SU-DHL-6 (cell line): ENCODE data around the gene CCN6.

ENCODE experiments used
- H2AFZ ChIP-seq: fragments of 200-600 bp; sonication (generic); 2 replicates; pipeline ENCODE4 v1.6.1; 2014; ENCODE audit warnings: low read depth, mild to moderate bottlenecking, moderate library complexity, mixed read lengths, antibody characterized with exemption, low read length; ENCODE audit not compliant: severe bottlenecking
- H3F3A ChIP-seq: fragments of 200-600 bp; shearing (Covaris generic); 2 replicates; pipeline ENCODE4 v1.6.0; 2016; ENCODE audit warnings: antibody characterized with exemption, mild to moderate bottlenecking; ENCODE audit not compliant: insufficient read depth
- H3K27ac ChIP-seq: fragments of 200-600 bp; sonication (generic); 2 replicates; pipeline ENCODE4 v1.5.1; 2016; ENCODE audit warnings: low read depth, mild to moderate bottlenecking, low read length, moderate library complexity, mixed read lengths
- H3K27me3 ChIP-seq: fragments of 200-600 bp; sonication (generic), shearing (Covaris generic); 2 replicates; pipeline ENCODE4 v1.6.0; 2014; ENCODE audit warnings: mild to moderate bottlenecking, low read length
- H3K36me3 ChIP-seq: fragments of 200-600 bp; sonication (generic); 2 replicates; pipeline ENCODE4 v1.6.1; 2014; ENCODE audit warnings: mild to moderate bottlenecking, low read length, mixed read lengths
- H3K4me2 ChIP-seq: fragments of 300-600, 200-600 bp; shearing (Covaris generic), sonication (generic); 2 replicates; pipeline ENCODE4 v1.6.0; 2014; ENCODE audit warnings: low read length, low read depth, mild to moderate bottlenecking; ENCODE audit not compliant: poor library complexity, severe bottlenecking
- H3K4me3 ChIP-seq: fragments of 200-600 bp; sonication (generic); 2 replicates; pipeline ENCODE4 v1.5.1; 2014; ENCODE audit warnings: antibody characterized with exemption, low read length, mild to moderate bottlenecking, mixed read lengths; ENCODE audit not compliant: insufficient read depth, poor library complexity, severe bottlenecking
- H3K79me2 ChIP-seq: fragments of 200-600 bp; sonication (generic); 2 replicates; pipeline ENCODE4 v1.6.1; 2014; ENCODE audit warnings: mild to moderate bottlenecking, low read length, moderate library complexity; ENCODE audit not compliant: insufficient read depth
- H3K9ac ChIP-seq: fragments of 200-600 bp; sonication (generic); 2 replicates; pipeline ENCODE4 v1.7.0; 2014; ENCODE audit warnings: mild to moderate bottlenecking, low read length
- H3K9me2 ChIP-seq: fragments of 200-600 bp; sonication (generic); replicated peaks from 2 replicates; pipeline ENCODE4 v1.6.1; 2014; ENCODE audit warnings: low read length; ENCODE audit not compliant: insufficient read depth
- H3K9me3 ChIP-seq: fragments of 200-600 bp; sonication (generic); 2 replicates; pipeline ENCODE4 v1.6.1; 2014; ENCODE audit warnings: low read length, mixed read lengths; ENCODE audit not compliant: insufficient read depth
- H4K20me1 ChIP-seq: fragments of 200-600 bp; sonication (generic); 2 replicates; pipeline ENCODE4 v1.6.1; 2014; ENCODE audit warnings: low read depth, mild to moderate bottlenecking, antibody characterized with exemption, low read length, moderate library complexity, mixed read lengths
- CTCF ChIP-seq: fragments of 200-600 bp; sonication (generic); IDR thresholded peaks from one replicate; pipeline ENCODE4 v1.5.1; 2017; ENCODE audit warnings: antibody characterized with exemption, mild to moderate bottlenecking, low read length, moderate library complexity; ENCODE audit not compliant: insufficient read depth, poor library complexity, severe bottlenecking
- EZH2phosphoT487 ChIP-seq: fragments of 200-600 bp; sonication (generic), shearing (Covaris generic); conservative IDR thresholded peaks from 2 replicates; pipeline ENCODE4 v1.6.1; 2018; ENCODE audit warnings: mild to moderate bottlenecking, antibody characterized with exemption, low read length, moderate library complexity, mixed read lengths

The CCN6 gene

GRCh38 chr6:112037783-112038216, 16.1 kb upstream of the CCN6 start:
- TF ChIP-seq CTCF = no peak
- TF ChIP-seq EZH2phosphoT487 = no peak
- no peaks in the 10 kb centered on the region for H3K9me3 ChIP-seq
- H3F3A ChIP-seq = no peaks in the 10 kb centered on the region
- H3K4me2 ChIP-seq = no peak overlapping the region
- H3K9me2 ChIP-seq = no peaks in the 10 kb centered on the region
- H3K9ac ChIP-seq = no peak overlapping the region
- no peak overlapping the region for H3K4me3 ChIP-seq
- H3K36me3 ChIP-seq = no peaks in the 10 kb centered on the region
- no peaks in the 10 kb centered on the region for H3K27me3 ChIP-seq
- no peaks in the 10 kb centered on the region for H4K20me1 ChIP-seq
- H3K79me2 ChIP-seq = no peaks in the 10 kb centered on the region
- H3K27ac ChIP-seq = no peak overlapping the region
- H2AFZ ChIP-seq = no peak overlapping the region

- H3K9ac ChIP-seq = no peak overlapping the region
- no peaks in the 10 kb centered on the region for H3K79me2 ChIP-seq
- no peak overlapping the region for H3K27ac ChIP-seq
- no peaks in the 10 kb centered on the region for H3F3A ChIP-seq
- no peak overlapping the region for H3K4me3 ChIP-seq
- no peak overlapping the region for H2AFZ ChIP-seq
- no peaks in the 10 kb centered on the region for H4K20me1 ChIP-seq
- H3K36me3 ChIP-seq = no peaks in the 10 kb centered on the region
- H3K27me3 ChIP-seq = no peaks in the 10 kb centered on the region
- no peak overlapping the region for H3K4me2 ChIP-seq
- TF ChIP-seq CTCF (no peak), EZH2phosphoT487 (no peak)
- H3K9me3 ChIP-seq = no peaks in the 10 kb centered on the region
- no peaks in the 10 kb centered on the region for H3K9me2 ChIP-seq
Observed at GRCh38 chr6:112038268-112038667, 15.6 kb upstream of the CCN6 start.

GRCh38 chr6:112038756-112039430, 15.0 kb upstream of the CCN6 start:
- Histone ChIP-seq H2AFZ (no peak overlapping the region), H3K4me3 (no peak overlapping the region), H3K4me2 (no peak overlapping the region), H3K9me3 (no peaks in the 10 kb centered on the region), H3K9ac (no peak overlapping the region), H3K79me2 (no peaks in the 10 kb centered on the region), H3K27ac (no peak overlapping the region), H3K36me3 (no peaks in the 10 kb centered on the region), H3K9me2 (no peaks in the 10 kb centered on the region), H4K20me1 (no peaks in the 10 kb centered on the region), H3K27me3 (no peaks in the 10 kb centered on the region), H3F3A (no peaks in the 10 kb centered on the region)
- TF ChIP-seq EZH2phosphoT487 = no peak
- TF ChIP-seq CTCF = no peak
